SK-N-SH treated with all-trans-retinoic acid at 6 μM for 48 hours (cell line): Measurements from ENCODE around the gene C1QC.

ENCODE experiments used
- BACH2 ChIP-seq: fragments of 250-450 bp; sonication (Bioruptor Pico); IDR thresholded peaks from 2 replicates; pipeline ENCODE4 v1.9.0; 2021; ENCODE audit warnings: mild to moderate bottlenecking, borderline replicate concordance
- ESRRG ChIP-seq: fragments of 250-450 bp; sonication (Bioruptor Pico); IDR thresholded peaks from 2 replicates; pipeline ENCODE4 v1.6.1; 2021; ENCODE audit warnings: mild to moderate bottlenecking
- GLIS3 ChIP-seq: fragments of 250-450 bp; sonication (Bioruptor Pico); IDR thresholded peaks from 2 replicates; pipeline ENCODE4 v1.5.0; 2020; ENCODE audit warnings: mild to moderate bottlenecking, moderate library complexity
- ISL1 ChIP-seq: fragments of 250-450 bp; sonication (Bioruptor Pico); IDR thresholded peaks from 2 replicates; pipeline ENCODE4 v2.1.2; 2022; ENCODE audit warnings: mild to moderate bottlenecking, moderate library complexity
- RARB ChIP-seq: fragments of 250-450 bp; sonication (Bioruptor Pico); IDR thresholded peaks from 2 replicates; pipeline ENCODE4 v1.8.0; 2021; ENCODE audit warnings: mild to moderate bottlenecking, moderate library complexity
- TCF4 ChIP-seq: fragments of 250-450 bp; sonication (Bioruptor Pico); IDR thresholded peaks from 2 replicates; pipeline ENCODE4 v1.8.0; 2021; ENCODE audit warnings: mild to moderate bottlenecking, moderate library complexity, borderline replicate concordance
- ZFP3 ChIP-seq: fragments of 250-450 bp; sonication (Bioruptor Pico); IDR thresholded peaks from 2 replicates; pipeline ENCODE4 v1.5.0; 2020; ENCODE audit warnings: mild to moderate bottlenecking, moderate library complexity
- ZFP30 ChIP-seq: fragments of 450-650 bp; formaldehyde crosslinking; IDR thresholded peaks from 2 replicates; pipeline ENCODE4 v1.5.0; 2022; ENCODE audit warnings: mild to moderate bottlenecking, moderate library complexity
- TF ChIP-seq, protein P1 (sequence below): fragments of 250-450 bp; sonication (Bioruptor Pico); IDR thresholded peaks from 2 replicates; pipeline ENCODE4 v1.8.0; 2020; ENCODE audit warnings: mild to moderate bottlenecking, moderate library complexity, borderline replicate concordance
- TF ChIP-seq, protein P2 (sequence below): fragments of 250-450 bp; sonication (Bioruptor Pico); IDR thresholded peaks from 2 replicates; pipeline ENCODE4 v1.5.1; 2020; ENCODE audit warnings: low read depth, mild to moderate bottlenecking, moderate library complexity

DNA sequence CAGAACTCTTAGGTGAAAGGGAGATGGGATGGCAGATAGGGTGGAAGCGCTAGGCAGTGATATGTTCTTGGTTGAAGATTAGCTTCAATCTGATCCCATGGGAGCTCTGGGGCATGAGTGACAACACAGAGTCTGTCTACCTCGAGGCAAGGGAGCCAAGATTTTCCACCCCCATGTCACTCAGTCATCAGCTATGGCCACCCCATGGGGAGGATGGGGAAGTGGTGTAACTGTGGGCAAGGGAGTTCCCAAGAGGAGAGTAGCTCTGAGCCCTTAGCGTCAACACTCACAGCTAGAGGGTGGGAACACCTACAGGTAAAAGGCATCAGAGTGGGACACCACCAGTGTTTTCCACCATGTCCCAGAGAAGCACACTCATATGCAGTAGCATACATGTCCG lies 37.3 kb upstream of the C1QC start:
- no peak for TF ChIP-seq RARB (CRISPR knock-in tag)
- no peak for TF ChIP-seq ZFP3
- no peak for TF ChIP-seq BACH2 (CRISPR knock-in tag)
- TF ChIP-seq TCF4 (CRISPR knock-in tag), result no peak
- no peak for TF ChIP-seq GLIS3
- no peak for TF ChIP-seq ISL1 (CRISPR knock-in tag)
- TF ChIP-seq ZFP30 (CRISPR knock-in tag), result no peak
- TF ChIP-seq, protein P1, sequence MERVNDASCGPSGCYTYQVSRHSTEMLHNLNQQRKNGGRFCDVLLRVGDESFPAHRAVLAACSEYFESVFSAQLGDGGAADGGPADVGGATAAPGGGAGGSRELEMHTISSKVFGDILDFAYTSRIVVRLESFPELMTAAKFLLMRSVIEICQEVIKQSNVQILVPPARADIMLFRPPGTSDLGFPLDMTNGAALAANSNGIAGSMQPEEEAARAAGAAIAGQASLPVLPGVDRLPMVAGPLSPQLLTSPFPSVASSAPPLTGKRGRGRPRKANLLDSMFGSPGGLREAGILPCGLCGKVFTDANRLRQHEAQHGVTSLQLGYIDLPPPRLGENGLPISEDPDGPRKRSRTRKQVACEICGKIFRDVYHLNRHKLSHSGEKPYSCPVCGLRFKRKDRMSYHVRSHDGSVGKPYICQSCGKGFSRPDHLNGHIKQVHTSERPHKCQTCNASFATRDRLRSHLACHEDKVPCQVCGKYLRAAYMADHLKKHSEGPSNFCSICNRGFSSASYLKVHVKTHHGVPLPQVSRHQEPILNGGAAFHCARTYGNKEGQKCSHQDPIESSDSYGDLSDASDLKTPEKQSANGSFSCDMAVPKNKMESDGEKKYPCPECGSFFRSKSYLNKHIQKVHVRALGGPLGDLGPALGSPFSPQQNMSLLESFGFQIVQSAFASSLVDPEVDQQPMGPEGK (CRISPR knock-in tag), result no peak
- TF ChIP-seq ESRRG (CRISPR knock-in tag), result no peak
- TF ChIP-seq, protein P2, sequence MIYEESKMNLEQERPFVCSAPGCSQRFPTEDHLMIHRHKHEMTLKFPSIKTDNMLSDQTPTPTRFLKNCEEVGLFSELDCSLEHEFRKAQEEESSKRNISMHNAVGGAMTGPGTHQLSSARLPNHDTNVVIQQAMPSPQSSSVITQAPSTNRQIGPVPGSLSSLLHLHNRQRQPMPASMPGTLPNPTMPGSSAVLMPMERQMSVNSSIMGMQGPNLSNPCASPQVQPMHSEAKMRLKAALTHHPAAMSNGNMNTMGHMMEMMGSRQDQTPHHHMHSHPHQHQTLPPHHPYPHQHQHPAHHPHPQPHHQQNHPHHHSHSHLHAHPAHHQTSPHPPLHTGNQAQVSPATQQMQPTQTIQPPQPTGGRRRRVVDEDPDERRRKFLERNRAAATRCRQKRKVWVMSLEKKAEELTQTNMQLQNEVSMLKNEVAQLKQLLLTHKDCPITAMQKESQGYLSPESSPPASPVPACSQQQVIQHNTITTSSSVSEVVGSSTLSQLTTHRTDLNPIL (CRISPR knock-in tag), result no peak
